Kasumi-1 (cell line): ENCODE results near the gene CYP39A1.

ENCODE experiments used
- DNase-seq, 2 experiments: peaks; one replicate each; lab custom pipeline; 2025; lab: John Stamatoyannopoulos, UW

Gene CYP39A1

GRCh38 chr6:46511320-46511719 is 141.3 kb downstream of the CYP39A1 start:
- DNase-seq = no peak

GRCh38 chr6:46510651-46511050 is 142.0 kb downstream of the CYP39A1 start:
- no peak for DNase-seq

- DNase-seq = no peak
These were observed 142.6 kb downstream of the CYP39A1 start for GRCh38 chr6:46509981-46510510.

- DNase-seq = no peak
These were observed 143.6 kb downstream of the CYP39A1 start for GRCh38 chr6:46509063-46509462.

- no peak for DNase-seq
These were observed 145.2 kb downstream of the CYP39A1 start for GRCh38 chr6:46507426-46507825.

- no peak for DNase-seq
These were observed 146.7 kb downstream of the CYP39A1 start for GRCh38 chr6:46505693-46506512.

GRCh38 chr6:46504242-46504641 is 148.4 kb downstream of the CYP39A1 start:
- DNase-seq = no peak

GRCh38 chr6:46502486-46503119 is 150.0 kb downstream of the CYP39A1 start:
- no peak for DNase-seq

GRCh38 chr6:46501136-46502089 is 151.2 kb downstream of the CYP39A1 start:
- no peak for DNase-seq

- no peak for DNase-seq
These were observed 152.2 kb downstream of the CYP39A1 start for GRCh38 chr6:46500382-46500781.
